LNCAP (cell line): ENCODE measurements around the gene S100A11.

Source experiments
- CTCF ChIP-seq: fragments of 450-650 bp; IDR thresholded peaks from 2 replicates; pipeline ENCODE4 v1.5.1; 2017; ENCODE audit warnings: mild to moderate bottlenecking

S100A11 gene

DNA sequence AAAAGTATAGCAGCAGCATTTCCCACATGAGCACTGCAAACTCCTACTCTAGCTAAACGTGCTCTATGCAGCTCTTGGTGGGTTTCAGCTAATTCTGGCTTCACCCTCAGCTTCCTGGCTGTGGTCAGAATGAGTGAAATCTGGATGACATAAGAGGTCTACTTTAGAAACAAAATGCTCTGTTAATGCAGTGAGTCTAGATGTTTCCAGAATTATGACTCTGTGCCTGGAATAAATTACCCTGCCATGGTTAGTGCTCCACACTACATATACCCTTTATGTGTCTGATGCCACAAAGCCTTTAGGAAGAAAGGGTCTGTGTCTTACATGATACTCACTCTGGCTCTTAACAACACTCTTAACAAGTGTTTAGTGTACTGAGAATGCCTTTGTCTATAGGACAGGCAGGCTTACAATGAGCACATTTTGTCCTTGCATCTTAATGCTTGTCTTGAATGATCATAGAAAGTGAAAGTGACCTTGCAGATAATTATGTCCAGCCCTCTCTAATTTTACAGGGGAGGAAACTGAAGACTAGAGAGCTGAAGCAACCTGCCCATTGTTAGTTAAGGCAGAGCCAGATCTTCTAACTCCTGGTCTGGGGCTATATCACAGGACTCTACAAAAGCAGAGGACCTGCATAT is 52.4 kb downstream of the S100A11 start:
- no peak for TF ChIP-seq CTCF
